Dedifferentiated amniotic fluid mesenchymal stem cell (primary cell): Measurements from ENCODE around the gene CHST11.

Experiments used
- DNase-seq: peaks from one replicate; pipeline ENCODE4 v3.0.0-alpha.2; 2016; ENCODE audit errors: extremely low spot score

CHST11 gene

GRCh38 chr12:104480826-104481440 lies 24.2 kb downstream of the CHST11 start:
- no peak for DNase-seq

- no peak for DNase-seq
Observed at GRCh38 chr12:104482113-104482512, 25.4 kb downstream of the CHST11 start.

- DNase-seq: no peak
Observed at GRCh38 chr12:104482748-104483147, 26.0 kb downstream of the CHST11 start.

GRCh38 chr12:104484079-104484478 lies 27.3 kb downstream of the CHST11 start:
- no peak for DNase-seq

GRCh38 chr12:104485651-104486362 lies 29.1 kb downstream of the CHST11 start:
- DNase-seq: no peak

- no peak for DNase-seq
Observed at GRCh38 chr12:104486363-104486750, 29.6 kb downstream of the CHST11 start.

GRCh38 chr12:104486943-104487819 lies 30.4 kb downstream of the CHST11 start:
- no peak for DNase-seq

- DNase-seq: no peak
Observed at GRCh38 chr12:104488374-104488773, 31.6 kb downstream of the CHST11 start.

- no peak for DNase-seq
Observed at GRCh38 chr12:104490186-104490585, 33.4 kb downstream of the CHST11 start.

GRCh38 chr12:104490850-104491249 lies 34.1 kb downstream of the CHST11 start:
- no peak for DNase-seq

- DNase-seq: no peak
Observed at GRCh38 chr12:104493496-104493895, 36.7 kb downstream of the CHST11 start.

GRCh38 chr12:104494137-104494792 lies 37.5 kb downstream of the CHST11 start:
- no peak for DNase-seq

- no peak for DNase-seq
Observed at GRCh38 chr12:104494793-104495158, 38.0 kb downstream of the CHST11 start.

GRCh38 chr12:104495786-104496185 lies 39.0 kb downstream of the CHST11 start:
- no peak for DNase-seq

- DNase-seq: no peak
Observed at GRCh38 chr12:104496336-104496735, 39.6 kb downstream of the CHST11 start.

GRCh38 chr12:104498211-104498801 lies 41.6 kb downstream of the CHST11 start:
- no peak for DNase-seq

- DNase-seq: no peak
Observed at GRCh38 chr12:104499668-104500332, 43.1 kb downstream of the CHST11 start.

GRCh38 chr12:104501115-104501514 lies 44.4 kb downstream of the CHST11 start:
- no peak for DNase-seq

GRCh38 chr12:104501660-104502059 lies 44.9 kb downstream of the CHST11 start:
- no peak for DNase-seq

- no peak for DNase-seq
Observed at GRCh38 chr12:104502217-104502616, 45.5 kb downstream of the CHST11 start.

GRCh38 chr12:104502638-104503037 lies 45.9 kb downstream of the CHST11 start:
- no peak for DNase-seq
